K562 (cell line): Measurements from ENCODE around the gene EVC. TPM values are rescaled to one million over a fixed set of nuclear protein-coding genes. Genes with fewer than 3 reads are reported as not detected.
A peak's percentile ranks its signal among the peaks of the same experiment; 100 is the strongest.

ENCODE experiments used
- ATAC-seq: fragments of 200-7000 bp; cut with Tn5 transposase; 3 replicates; pipeline ENCODE4 v1.9.1; 2020; ENCODE audit warnings: moderate library complexity
- BruUV-seq: library from RNA; stranded (reverse); fragments of 400-500 nt; replicated peaks from 2 replicates; lab custom pipeline; 2021; lab: Mats Ljungman, UMichigan
- CTCF ChIA-PET: fragments of 300-600 bp; formaldehyde crosslinking; extraction: SDS; loops from one replicate; lab custom pipeline; 2021; ENCODE audit warnings: low intra/inter-chr PET ratio; lab: Yijun Ruan, JAX
- POLR2A ChIA-PET: fragments of 300-600, 350-650 bp; sonication (Branson Sonifier 250); formaldehyde crosslinking; extraction: SDS; loops from one replicate; lab custom pipeline; 2021; ENCODE audit warnings: antibody characterized with exemption, inconsistent platforms; lab: Yijun Ruan, JAX
- DNase-seq, 4 experiments: peaks; one replicate each; pipeline versions ENCODE4 v3.0.0 to v3.0.0-alpha.2; 2011 to 2018; ENCODE audit warnings: low spot score in 3 of 4, mixed read lengths in 3 of 4; ENCODE audit errors: extremely low read depth in 1 of 4
- FAIRE-seq: peaks from 2 replicates; lab custom pipeline; 2011; peaks lifted over from hg19 to GRCh38; lab: Jason Lieb, UNC
- H2AFZ ChIP-seq: 2 replicates; pipeline ENCODE4 v1.6.0; 2011; ENCODE audit warnings: low read depth, low read length, control low read depth, inconsistent platforms
- H3K27ac ChIP-seq: fragments of 200-600 bp; 3 replicates; pipeline ENCODE4 v1.8.0; 2011; ENCODE audit warnings: low read depth, mild to moderate bottlenecking, control low read depth, inconsistent platforms, low read length, moderate library complexity, mixed read lengths; ENCODE audit errors: extremely low read depth
- H3K27me3 ChIP-seq, 2 experiments: fragments of 300-600 bp in 1 of 2; 2 replicates in 1 of 2; 3 replicates in 1 of 2; pipeline versions ENCODE4 v1.6.0 to v1.8.0; 2011; ENCODE audit warnings: inconsistent platforms in 2 of 2, low read length in 2 of 2, mild to moderate bottlenecking in 1 of 2, mixed read lengths in 1 of 2, moderate library complexity in 1 of 2; ENCODE audit not compliant: control insufficient read depth in 2 of 2, insufficient read depth in 2 of 2
- H3K36me3 ChIP-seq: fragments of 300-600 bp; 3 replicates; pipeline ENCODE4 v1.8.0; 2011; ENCODE audit warnings: mild to moderate bottlenecking, low read length, inconsistent platforms; ENCODE audit not compliant: control insufficient read depth, insufficient read depth
- H3K4me1 ChIP-seq, 2 experiments: fragments of 200-600 bp in 1 of 2; replicated peaks in 1 of 2; 2 replicates in 1 of 2; 3 replicates in 1 of 2; pipeline versions ENCODE4 v1.5.1 to v1.8.0; 2011; ENCODE audit warnings: inconsistent platforms in 2 of 2, low read length in 2 of 2, mild to moderate bottlenecking in 1 of 2, mixed read lengths in 1 of 2, moderate library complexity in 1 of 2; ENCODE audit not compliant: control insufficient read depth in 2 of 2, insufficient read depth in 2 of 2
- H3K4me2 ChIP-seq: 2 replicates; pipeline ENCODE4 v1.6.1; 2011; ENCODE audit warnings: low read length, control low read depth, inconsistent platforms, mixed read lengths; ENCODE audit not compliant: insufficient read depth
- H3K4me3 ChIP-seq: fragments of 200-600 bp; sonication (generic), shearing (Covaris generic); 2 replicates; pipeline ENCODE4 v1.5.1; 2016; ENCODE audit warnings: control low read depth, inconsistent platforms
- H3K79me2 ChIP-seq: fragments of 200-600 bp; 3 replicates; pipeline ENCODE4 v1.8.0; 2011; ENCODE audit warnings: low read length, inconsistent platforms; ENCODE audit not compliant: control insufficient read depth, insufficient read depth
- H3K9ac ChIP-seq, 2 experiments: 2 replicates each; pipeline versions ENCODE4 v1.6.0 to v1.6.1; 2011; ENCODE audit warnings: low read depth in 2 of 2, low read length in 2 of 2, control low read depth in 1 of 2, inconsistent platforms in 1 of 2, mild to moderate bottlenecking in 1 of 2, mixed read lengths in 1 of 2; ENCODE audit not compliant: insufficient read depth in 1 of 2
- H3K9me1 ChIP-seq: one replicate; pipeline ENCODE4 v1.6.0; 2011; ENCODE audit warnings: inconsistent platforms, mild to moderate bottlenecking, low read length, moderate library complexity; ENCODE audit not compliant: control insufficient read depth, insufficient read depth
- H3K9me3 ChIP-seq: replicated peaks from 2 replicates; pipeline ENCODE4 v1.5.1; 2011; ENCODE audit warnings: low read depth, low read length, inconsistent platforms; ENCODE audit not compliant: control insufficient read depth, insufficient read depth
- H4K20me1 ChIP-seq: replicated peaks from 2 replicates; pipeline ENCODE4 v1.6.1; 2011; ENCODE audit warnings: low read length, inconsistent platforms, mixed read lengths; ENCODE audit not compliant: control insufficient read depth, insufficient read depth
- CBX8 ChIP-seq: fragments of 200-600 bp; sonication (generic); IDR thresholded peaks from 2 replicates; pipeline ENCODE4 v1.6.1; 2012; ENCODE audit warnings: borderline replicate concordance, mixed run types, low read depth, mild to moderate bottlenecking, moderate library complexity, mixed read lengths, low read length, control low read depth, inconsistent platforms; ENCODE audit not compliant: poor library complexity, severe bottlenecking; ENCODE audit errors: extremely low read depth
- CTBP1 ChIP-seq: fragments of 450-650 bp; IDR thresholded peaks from 2 replicates; pipeline ENCODE4 v1.6.1; 2016; ENCODE audit warnings: borderline replicate concordance
- RBM25 ChIP-seq: fragments of 200-400 bp; formaldehyde crosslinking; IDR thresholded peaks from 2 replicates; pipeline ENCODE4 v1.6.1; 2018; ENCODE audit warnings: low read length, low read depth, moderate library complexity; ENCODE audit not compliant: severe bottlenecking
- RHOXF2B ChIP-seq: fragments of 250-450 bp; sonication (Bioruptor Pico); conservative IDR thresholded peaks from 2 replicates; pipeline ENCODE4 v1.5.1; 2021
- TEAD2 ChIP-seq: fragments of 450-650 bp; IDR thresholded peaks from 2 replicates; pipeline ENCODE4 v1.6.1; 2016; ENCODE audit warnings: missing genetic modification characterization, control low read depth, missing compliant biosample characterization
- ZBTB43 ChIP-seq: sonication (generic); formaldehyde crosslinking; IDR thresholded peaks from 2 replicates; pipeline ENCODE4 v1.8.0; 2023; ENCODE audit warnings: mild to moderate bottlenecking, missing genetic modification reagents
- ZFP36 ChIP-seq: fragments of 150-350 bp; IDR thresholded peaks from 2 replicates; pipeline ENCODE4 v1.6.1; 2018; ENCODE audit warnings: low read length, low read depth; ENCODE audit not compliant: partially characterized antibody
- WGBS: fragments of 100-300 bp; shearing (Covaris generic); methylation state at CpG from one replicate; pipeline ENCODE4 v1.1.6; 2016; ENCODE audit warnings: low coverage, mixed read lengths; ENCODE audit not compliant: insufficient coverage; ENCODE audit errors: missing lambda C conversion rate; 5-methylcytosine and 5-hydroxymethylcytosine counted together
- in situ Hi-C: fragments of 300-500 bp; cut with MboI; formaldehyde crosslinking; loops from 4 replicates; pipeline ENCODE4 v1.15.0; 2018; ENCODE audit warnings: inconsistent platforms, mixed read lengths
- intact Hi-C: fragments of 100-400 bp; cut with micrococcal nuclease; formaldehyde crosslinking; loops from 2 replicates; pipeline ENCODE4 v1.14.2; 2022
- polyA plus RNA-seq, 8 experiments: library from polyadenylated mRNA; depleted of rRNA in 4 of 8; stranded (reverse) in 5 of 8; unstranded in 3 of 8; fragments of >200 nt; fragmentation: Nextera tagmentation in 2 of 8; fragmentation: Illumina TruSeq in 1 of 8; extraction: Ambion mirVana in 2 of 8; extraction: Trizol in 1 of 8; gene quantifications; 2 replicates each; pipeline versions ENCODE4 v1.2.1 to v1.2.3, GENCODE V29; 2011 to 2014; ENCODE audit warnings: inconsistent platforms in 1 of 8, missing spikeins in 1 of 8
- total RNA-seq, 7 experiments: library from RNA; depleted of rRNA in 6 of 7; stranded (reverse); fragments of >200 nt in 6 of 7; fragmentation: Illumina TruSeq in 2 of 7; extraction: Trizol in 2 of 7; gene quantifications; 2 replicates each; pipeline versions ENCODE4 v1.2.1 to v1.2.3, GENCODE V29; 2011 to 2021; ENCODE audit warnings: low replicate concordance in 1 of 7

The EVC gene
- total and polyA plus RNA-seq, 9 of the 15 experiments (the other 6 are each of a cell fraction or from before 2014, with no cell fraction given) = 0.03 to 3.2 (median 1.1) TPM

GRCh38 chr4:5730993-5731990 is 20.3 kb downstream of the EVC start:
- intact Hi-C loops (no loop called here), in situ Hi-C loops (no loop called here)
- WGBS = 21% methylated on average over 29 of the region's 30 CpGs
- Histone ChIP-seq H4K20me1 (no peaks in the 10 kb centered on the region), H3K27me3 (no peaks in the 10 kb centered on the region; a peak in 1 of 5 replicates), H3K9me1 (peaks cover 4% of the 10 kb centered on the region), H3K9ac (no peak overlapping the region), H3K27ac (no peak overlapping the region), H2AFZ (no peak overlapping the region), H3K36me3 (no peaks in the 10 kb centered on the region), H3K4me2 (no peak overlapping the region), H3K9me3 (no peaks in the 10 kb centered on the region), H3K4me1 (no peaks in the 10 kb centered on the region), H3K79me2 (no peaks in the 10 kb centered on the region), H3K4me3 (no peak overlapping the region)
- TF ChIP-seq RBM25 (peak; percentile 24), ZFP36 (peak; percentile 50), RHOXF2B (no peak), CBX8 (no peak), CTBP1 (no peak), ZBTB43 (no peak), TEAD2 (no peak)
- DNase-seq (no peak), FAIRE-seq (no peak), ATAC-seq (no peak)
- BruUV-seq = no TSS peak
- POLR2A ChIA-PET = no interaction called here
- CTCF ChIA-PET = no interaction called here
